GM23338 (cell line): Measurements from ENCODE around the gene TMUB2.
"Not testable (repeated sequence)": the region's sequence is repeated elsewhere in the genome, so short reads cannot be mapped to it uniquely, and the experiment has no call there.

Experiments used
- CREB1 ChIP-seq: fragments of 250-450 bp; sonication (Bioruptor Pico); IDR thresholded peaks from 2 replicates; pipeline ENCODE4 v1.5.0; 2020; ENCODE audit warnings: low read depth, mild to moderate bottlenecking, moderate library complexity
- CTCF ChIP-seq, 2 experiments: fragments of 200-600 bp in 1 of 2; sonication (generic) in 1 of 2; conservative IDR thresholded peaks; 2 replicates each; pipeline versions ENCODE4 v1.5.1 to v1.6.1; 2016 to 2017; ENCODE audit warnings: antibody characterized with exemption in 2 of 2, low read depth in 2 of 2, mild to moderate bottlenecking in 2 of 2, moderate library complexity in 1 of 2
- EZH2 ChIP-seq: fragments of 200-600 bp; sonication (generic); IDR thresholded peaks from one replicate; pipeline ENCODE4 v1.8.0; 2017; ENCODE audit warnings: antibody characterized with exemption, mild to moderate bottlenecking, low read depth; ENCODE audit not compliant: unreplicated experiment
- EZH2phosphoT487 ChIP-seq: fragments of 200-600 bp; sonication (generic); IDR thresholded peaks from one replicate; pipeline ENCODE4 v1.8.1; 2018; ENCODE audit warnings: antibody characterized with exemption; ENCODE audit not compliant: unreplicated experiment
- JUNB ChIP-seq: IDR thresholded peaks from one replicate; pipeline ENCODE4 v1.6.1; 2016; ENCODE audit warnings: antibody characterized with exemption; ENCODE audit not compliant: unreplicated experiment
- NANOG ChIP-seq: IDR thresholded peaks from 2 replicates; pipeline ENCODE4 v1.6.1; 2016; ENCODE audit warnings: antibody characterized with exemption, borderline replicate concordance
- POLR2AphosphoS5 ChIP-seq: IDR thresholded peaks from 2 replicates; pipeline ENCODE4 v1.6.1; 2016; ENCODE audit warnings: antibody characterized with exemption, low read depth
- STAT1 ChIP-seq: IDR thresholded peaks from one replicate; pipeline ENCODE4 v1.6.1; 2016; ENCODE audit warnings: antibody characterized with exemption; ENCODE audit not compliant: unreplicated experiment
- ZNF114 ChIP-seq: fragments of 250-450 bp; sonication (Bioruptor Pico); IDR thresholded peaks from 2 replicates; pipeline ENCODE4 v1.5.0; 2020; ENCODE audit warnings: mild to moderate bottlenecking, moderate library complexity
- ZNF331 ChIP-seq: fragments of 250-450 bp; sonication (Bioruptor Pico); IDR thresholded peaks from 2 replicates; pipeline ENCODE4 v1.5.0; 2020; ENCODE audit warnings: low read depth, mild to moderate bottlenecking, moderate library complexity
- ZNF462 ChIP-seq: fragments of 250-450 bp; sonication (Bioruptor Pico); IDR thresholded peaks from 2 replicates; pipeline ENCODE4 v1.5.0; 2020; ENCODE audit warnings: mild to moderate bottlenecking, moderate library complexity
- TF ChIP-seq, protein P1 (sequence below): IDR thresholded peaks from one replicate; pipeline ENCODE4 v1.6.1; 2018; ENCODE audit warnings: antibody characterized with exemption; ENCODE audit not compliant: unreplicated experiment
- TF ChIP-seq, protein P2 (sequence below): IDR thresholded peaks from 2 replicates; pipeline ENCODE4 v1.6.1; 2016; ENCODE audit warnings: antibody characterized with exemption

GRCh38 chr17:44149066-44149465, 37.7 kb upstream of the TMUB2 start:
- not testable (repeated sequence) for TF ChIP-seq CTCF (conservative IDR thresholded peaks at IDR 0.05; ENCODE audit: low read depth in 2 of 2); POLR2AphosphoS5; JUNB; NANOG; CREB1; EZH2phosphoT487; EZH2; ZNF331 (CRISPR knock-in tag); ZNF114; STAT1; ZNF462
- TF ChIP-seq, protein P1, sequence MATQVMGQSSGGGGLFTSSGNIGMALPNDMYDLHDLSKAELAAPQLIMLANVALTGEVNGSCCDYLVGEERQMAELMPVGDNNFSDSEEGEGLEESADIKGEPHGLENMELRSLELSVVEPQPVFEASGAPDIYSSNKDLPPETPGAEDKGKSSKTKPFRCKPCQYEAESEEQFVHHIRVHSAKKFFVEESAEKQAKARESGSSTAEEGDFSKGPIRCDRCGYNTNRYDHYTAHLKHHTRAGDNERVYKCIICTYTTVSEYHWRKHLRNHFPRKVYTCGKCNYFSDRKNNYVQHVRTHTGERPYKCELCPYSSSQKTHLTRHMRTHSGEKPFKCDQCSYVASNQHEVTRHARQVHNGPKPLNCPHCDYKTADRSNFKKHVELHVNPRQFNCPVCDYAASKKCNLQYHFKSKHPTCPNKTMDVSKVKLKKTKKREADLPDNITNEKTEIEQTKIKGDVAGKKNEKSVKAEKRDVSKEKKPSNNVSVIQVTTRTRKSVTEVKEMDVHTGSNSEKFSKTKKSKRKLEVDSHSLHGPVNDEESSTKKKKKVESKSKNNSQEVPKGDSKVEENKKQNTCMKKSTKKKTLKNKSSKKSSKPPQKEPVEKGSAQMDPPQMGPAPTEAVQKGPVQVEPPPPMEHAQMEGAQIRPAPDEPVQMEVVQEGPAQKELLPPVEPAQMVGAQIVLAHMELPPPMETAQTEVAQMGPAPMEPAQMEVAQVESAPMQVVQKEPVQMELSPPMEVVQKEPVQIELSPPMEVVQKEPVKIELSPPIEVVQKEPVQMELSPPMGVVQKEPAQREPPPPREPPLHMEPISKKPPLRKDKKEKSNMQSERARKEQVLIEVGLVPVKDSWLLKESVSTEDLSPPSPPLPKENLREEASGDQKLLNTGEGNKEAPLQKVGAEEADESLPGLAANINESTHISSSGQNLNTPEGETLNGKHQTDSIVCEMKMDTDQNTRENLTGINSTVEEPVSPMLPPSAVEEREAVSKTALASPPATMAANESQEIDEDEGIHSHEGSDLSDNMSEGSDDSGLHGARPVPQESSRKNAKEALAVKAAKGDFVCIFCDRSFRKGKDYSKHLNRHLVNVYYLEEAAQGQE = not testable (repeated sequence)
- TF ChIP-seq, protein P2, sequence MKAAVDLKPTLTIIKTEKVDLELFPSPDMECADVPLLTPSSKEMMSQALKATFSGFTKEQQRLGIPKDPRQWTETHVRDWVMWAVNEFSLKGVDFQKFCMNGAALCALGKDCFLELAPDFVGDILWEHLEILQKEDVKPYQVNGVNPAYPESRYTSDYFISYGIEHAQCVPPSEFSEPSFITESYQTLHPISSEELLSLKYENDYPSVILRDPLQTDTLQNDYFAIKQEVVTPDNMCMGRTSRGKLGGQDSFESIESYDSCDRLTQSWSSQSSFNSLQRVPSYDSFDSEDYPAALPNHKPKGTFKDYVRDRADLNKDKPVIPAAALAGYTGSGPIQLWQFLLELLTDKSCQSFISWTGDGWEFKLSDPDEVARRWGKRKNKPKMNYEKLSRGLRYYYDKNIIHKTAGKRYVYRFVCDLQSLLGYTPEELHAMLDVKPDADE = not testable (repeated sequence)
